Posterior vena cava (tissue), 2 donors: Measurements from ENCODE around the gene TMEM168. TPM values are rescaled to one million over a fixed set of nuclear protein-coding genes. Genes with fewer than 3 reads are reported as not detected.
"Not testable (repeated sequence)": the region's sequence is repeated elsewhere in the genome, so short reads cannot be mapped to it uniquely, and the experiment has no call there.

Experiments used
- DNase-seq: peaks from one replicate; pipeline ENCODE4 v3.0.0-alpha.2; 2020; ENCODE audit warnings: low spot score
- intact Hi-C, 2 donors: fragments of 100-400 bp; cut with DNase I; formaldehyde crosslinking; loops; one replicate each; pipeline versions ENCODE4 v1.14.1 to v1.14.2; 2022 to 2023
- long read RNA-seq, 2 donors: library from polyadenylated mRNA; unstranded; transcript quantifications; one replicate each; pipeline ENCODE4 v2.0.0, GENCODE V29; 2020 to 2021
- total RNA-seq, 2 donors: library from RNA; stranded (reverse); fragmentation: NEBNext Ultra II Directional; extraction: Animal tissue kit (Norgen Biotek cat#: 25700); gene quantifications; one replicate each; pipeline ENCODE4 v1.2.1, GENCODE V29; 2021
- donor health status: DM: yes; HTN: yes; CAD: no.
- donor health status: DM: yes; HTN: yes; CAD: no.

Gene TMEM168, protein sequence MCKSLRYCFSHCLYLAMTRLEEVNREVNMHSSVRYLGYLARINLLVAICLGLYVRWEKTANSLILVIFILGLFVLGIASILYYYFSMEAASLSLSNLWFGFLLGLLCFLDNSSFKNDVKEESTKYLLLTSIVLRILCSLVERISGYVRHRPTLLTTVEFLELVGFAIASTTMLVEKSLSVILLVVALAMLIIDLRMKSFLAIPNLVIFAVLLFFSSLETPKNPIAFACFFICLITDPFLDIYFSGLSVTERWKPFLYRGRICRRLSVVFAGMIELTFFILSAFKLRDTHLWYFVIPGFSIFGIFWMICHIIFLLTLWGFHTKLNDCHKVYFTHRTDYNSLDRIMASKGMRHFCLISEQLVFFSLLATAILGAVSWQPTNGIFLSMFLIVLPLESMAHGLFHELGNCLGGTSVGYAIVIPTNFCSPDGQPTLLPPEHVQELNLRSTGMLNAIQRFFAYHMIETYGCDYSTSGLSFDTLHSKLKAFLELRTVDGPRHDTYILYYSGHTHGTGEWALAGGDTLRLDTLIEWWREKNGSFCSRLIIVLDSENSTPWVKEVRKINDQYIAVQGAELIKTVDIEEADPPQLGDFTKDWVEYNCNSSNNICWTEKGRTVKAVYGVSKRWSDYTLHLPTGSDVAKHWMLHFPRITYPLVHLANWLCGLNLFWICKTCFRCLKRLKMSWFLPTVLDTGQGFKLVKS
- 10 to 100 TPM; 18.7 to 21.7 TPM for total RNA-seq
- long read RNA-seq, donor 1, full-length matches to known transcripts: 13 of 21 reads
- long read RNA-seq, donor 1, partial matches to known transcripts: 1 of 21 reads
- long read RNA-seq, donor 1, other reads (novel, unspliced or antisense): 7 of 21 reads
- long read RNA-seq, donor 2, full-length matches to known transcripts: 5 of 25 reads
- long read RNA-seq, donor 2, partial matches to known transcripts: 2 of 25 reads
- long read RNA-seq, donor 2, other reads (novel, unspliced or antisense): 18 of 25 reads

GRCh38 chr7:112789817-112790585 lies at the start of gene TMEM168:
Gene TMEM168 (minus strand): TSS chr7:112790393. CDS start chr7:112784825, 5,568 bp downstream.
- intact Hi-C loops: no loop called here
- DNase-seq: peak; percentile 94

DNA sequence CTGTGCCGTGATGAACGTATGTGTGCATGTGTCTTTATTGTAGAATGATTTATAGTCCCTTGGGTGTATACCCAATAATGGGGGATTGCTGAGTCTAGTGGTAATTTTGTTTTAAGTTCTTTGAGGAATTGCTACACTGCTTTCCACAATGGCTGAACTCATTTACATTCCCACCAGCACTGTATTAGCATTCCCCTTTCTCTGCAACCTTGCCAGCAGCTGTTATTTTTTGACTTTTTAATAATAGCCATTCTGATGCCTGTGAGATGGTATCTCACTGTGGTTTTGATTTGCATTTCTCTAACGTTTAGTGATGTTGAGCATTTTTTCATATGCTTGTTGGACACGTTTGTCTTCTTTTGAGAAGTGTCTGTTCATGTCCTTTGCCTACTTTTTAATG lies 45.7 kb upstream of the TMEM168 start:
- intact Hi-C loops, DNase-seq: not testable (repeated sequence)

GRCh38 chr7:112833082-112833481 lies 42.9 kb upstream of the TMEM168 start:
- DNase-seq: no peak
- intact Hi-C loops: no loop called here

- DNase-seq: no peak
- intact Hi-C loops: no loop called here
Measured at GRCh38 chr7:112830769-112831168, 40.6 kb upstream of the TMEM168 start.

DNA sequence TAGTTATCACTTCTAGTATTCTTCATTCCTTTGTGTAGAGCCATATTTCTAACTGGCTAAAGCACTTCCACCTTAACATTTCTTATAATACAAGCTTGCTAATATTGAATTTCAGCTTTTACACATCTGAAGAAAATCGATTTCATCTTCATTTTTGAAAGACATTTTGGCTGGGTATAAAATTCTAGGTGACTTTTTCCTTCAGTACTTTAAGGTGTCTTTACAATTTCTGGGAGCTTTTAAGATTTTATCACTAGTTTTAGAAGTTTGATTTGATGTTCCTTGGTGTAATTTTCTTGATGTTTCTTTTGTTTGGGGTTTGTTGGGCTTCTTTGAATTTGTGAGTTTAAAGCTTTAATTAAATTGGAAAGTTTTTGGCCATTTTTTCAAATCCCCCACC lies 38.5 kb upstream of the TMEM168 start:
- no peak for DNase-seq
- intact Hi-C loops: no loop called here

- intact Hi-C loops: no loop called here
- no peak for DNase-seq
Measured at GRCh38 chr7:112821345-112821744, 31.2 kb upstream of the TMEM168 start.

GRCh38 chr7:112819536-112819935 lies 29.3 kb upstream of the TMEM168 start:
- intact Hi-C loops: no loop called here
- DNase-seq: no peak

DNA sequence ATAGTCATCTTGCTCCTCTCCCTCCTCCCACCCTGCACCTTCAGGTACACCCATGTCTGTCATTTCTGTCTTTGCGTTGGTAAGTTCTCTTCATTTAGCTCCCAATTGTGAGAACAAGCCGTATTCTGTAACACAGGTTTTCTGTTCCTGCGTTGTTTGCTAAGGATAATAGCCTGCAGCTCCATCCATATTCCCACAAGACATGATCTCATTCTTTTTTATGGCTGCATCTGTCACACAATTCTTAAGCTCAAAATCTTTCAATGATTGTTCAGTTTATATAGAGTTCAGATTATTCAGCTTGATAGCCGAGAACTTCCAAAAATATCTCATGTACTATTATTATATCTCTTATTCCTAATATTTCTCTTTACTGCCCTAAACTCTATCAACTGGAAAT lies 16.0 kb upstream of the TMEM168 start:
- DNase-seq: no peak
- intact Hi-C loops: no loop called here

- no peak for DNase-seq
- intact Hi-C loops: no loop called here
Measured at GRCh38 chr7:112802406-112802805, 12.2 kb upstream of the TMEM168 start.

GRCh38 chr7:112800486-112800885 lies 10.3 kb upstream of the TMEM168 start:
- DNase-seq: no peak
- intact Hi-C loops: no loop called here

DNA sequence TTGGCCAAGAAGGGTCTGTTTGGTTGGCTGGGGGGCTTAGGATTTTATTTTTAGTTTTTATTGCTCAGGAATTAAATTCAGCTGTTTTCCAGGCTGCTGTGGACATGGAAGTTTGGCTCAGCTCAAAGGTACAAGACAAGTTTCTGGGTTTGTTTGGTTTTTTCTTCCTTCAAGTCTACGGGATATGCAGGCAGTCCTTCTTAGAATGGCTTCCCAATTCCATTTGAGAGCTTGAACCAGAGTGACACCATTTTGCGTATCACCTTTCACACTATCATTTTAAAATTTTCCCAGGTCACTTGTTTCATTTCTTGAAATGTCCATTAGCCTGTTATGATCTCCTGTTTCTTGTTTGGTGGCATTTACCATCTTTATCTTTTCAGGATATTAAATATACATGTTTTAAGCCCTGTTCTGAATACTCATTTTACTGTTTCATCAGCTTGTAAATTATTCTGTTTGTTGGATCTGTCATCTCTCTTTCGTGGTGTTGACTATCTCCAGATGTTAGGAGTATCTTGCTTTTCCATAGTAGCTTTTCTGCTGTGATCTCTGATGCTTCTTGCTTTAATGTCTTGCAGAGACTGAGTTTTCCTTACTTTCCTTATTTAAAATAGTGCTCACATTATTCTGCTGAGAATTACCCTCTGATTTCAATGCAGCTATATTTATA lies 9.4 kb upstream of the TMEM168 start:
- intact Hi-C loops: no loop called here
- no peak for DNase-seq

GRCh38 chr7:112798274-112799159 lies 8.3 kb upstream of the TMEM168 start:
- intact Hi-C loops: no loop called here
- no peak for DNase-seq

- DNase-seq, intact Hi-C loops: not testable (repeated sequence)
Measured at GRCh38 chr7:112796552-112796951, 6.4 kb upstream of the TMEM168 start.

DNA sequence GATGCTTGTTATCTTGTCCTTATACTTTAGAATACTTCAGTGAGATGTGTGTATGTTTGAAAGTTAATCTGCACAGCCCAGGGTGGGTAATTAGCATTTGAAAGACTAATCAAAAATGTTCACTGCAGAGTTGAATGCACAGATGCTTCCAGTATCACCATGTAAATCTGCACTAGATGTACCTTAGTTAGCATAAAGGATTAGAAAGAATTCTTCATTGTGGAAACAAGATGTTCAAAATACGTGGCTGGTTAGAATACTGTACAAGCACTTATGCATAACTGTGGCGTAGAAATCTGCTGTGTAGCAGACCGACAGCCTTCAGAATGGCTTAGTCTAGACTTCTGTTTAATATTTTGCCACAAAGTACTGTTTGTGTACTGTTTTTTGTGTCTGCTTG lies 2.2 kb upstream of the TMEM168 start:
- no peak for DNase-seq
- intact Hi-C loops: no loop called here

GRCh38 chr7:112791465-112792168 lies 1.4 kb upstream of the TMEM168 start:
- intact Hi-C loops: no loop called here
- DNase-seq: no peak

DNA sequence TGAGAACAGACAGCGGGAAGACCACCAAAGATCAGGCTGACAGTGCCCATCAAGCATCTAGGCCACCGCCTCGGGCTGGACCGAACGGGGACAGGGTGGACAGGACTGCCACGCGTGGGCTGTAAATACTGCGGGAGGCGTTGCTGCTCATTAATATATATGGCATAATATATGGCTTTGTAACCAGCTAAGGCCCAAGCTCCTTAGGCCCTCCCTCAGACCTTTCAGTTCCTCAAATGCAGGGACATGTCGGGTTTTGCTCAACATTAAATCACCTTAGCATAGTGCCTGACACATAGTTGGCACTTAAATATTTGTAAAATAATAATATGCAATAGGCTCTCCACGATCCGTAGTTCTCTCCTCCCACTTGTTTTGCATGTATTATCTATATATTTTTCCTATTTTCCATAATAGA lies 402 bp upstream of the TMEM168 start:
- DNase-seq: no peak
- intact Hi-C loops: no loop called here

GRCh38 chr7:112789453-112789816 lies 758 bp downstream of the TMEM168 start:
- intact Hi-C loops: no loop called here
- DNase-seq: no peak
